GM12874 (cell line): ENCODE results near the gene MGST3.

Experiments used
- CTCF ChIP-seq: IDR thresholded peaks from 2 replicates; pipeline ENCODE4 v1.5.1; 2011; ENCODE audit warnings: low read depth, mild to moderate bottlenecking, control low read depth, low read length, moderate library complexity; ENCODE audit not compliant: insufficient read depth

MGST3 gene

DNA sequence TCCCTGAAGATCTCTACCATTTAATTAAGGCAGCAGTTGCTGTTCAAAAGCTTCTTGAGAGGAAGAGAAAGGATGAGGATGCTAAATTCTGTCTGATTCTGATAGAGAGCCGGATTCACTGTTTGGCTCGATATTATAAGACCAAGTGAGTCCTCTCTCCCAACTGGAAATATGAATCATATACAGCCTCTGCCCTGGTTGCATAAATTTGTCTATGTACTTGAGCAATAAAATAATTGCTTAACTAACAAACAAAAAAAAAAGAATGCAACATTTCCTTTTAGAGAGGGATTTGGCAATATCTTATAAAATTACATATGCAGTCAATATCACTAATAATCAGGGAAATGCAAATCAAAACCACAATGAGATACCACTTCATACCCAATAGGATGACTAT lies 40.5 kb downstream of the MGST3 start:
- TF ChIP-seq CTCF = no peak

DNA sequence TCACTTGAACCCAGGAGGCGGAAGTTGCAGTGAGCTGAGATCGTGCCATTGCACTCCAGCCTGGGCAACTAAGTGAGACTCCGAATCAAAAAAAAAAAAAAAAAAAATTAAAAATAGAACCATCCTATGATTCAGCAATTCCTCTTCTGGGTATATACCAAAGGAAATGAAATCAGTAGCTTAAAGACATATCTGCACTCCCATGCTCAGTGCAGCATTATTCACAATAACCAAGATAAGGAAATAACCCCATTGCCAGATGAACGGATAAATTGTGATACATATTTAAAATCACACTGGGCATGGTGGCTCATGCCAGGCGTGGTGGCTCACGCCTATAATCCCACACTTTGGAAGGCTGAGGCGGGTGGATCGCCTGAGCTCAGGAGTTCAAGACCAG lies 43.6 kb downstream of the MGST3 start:
- TF ChIP-seq CTCF = no peak

DNA sequence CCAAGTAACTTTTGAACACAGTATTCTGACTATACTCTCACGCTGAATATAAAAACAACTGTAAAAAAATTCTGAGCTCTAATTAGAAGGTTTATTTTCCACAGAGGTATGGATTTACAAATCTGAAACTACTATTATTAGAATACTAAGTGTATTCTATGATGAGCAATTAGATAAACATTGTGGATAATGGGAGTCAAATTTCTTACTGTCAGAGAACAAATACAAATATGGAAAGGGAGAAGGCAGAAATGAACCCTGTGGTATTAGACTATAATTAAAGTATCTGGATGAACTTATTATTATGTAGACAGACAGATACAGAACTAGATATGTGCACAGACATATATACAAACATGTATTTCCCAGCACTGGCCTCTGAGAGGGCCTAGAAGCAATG lies 44.8 kb downstream of the MGST3 start:
- TF ChIP-seq CTCF = no peak

DNA sequence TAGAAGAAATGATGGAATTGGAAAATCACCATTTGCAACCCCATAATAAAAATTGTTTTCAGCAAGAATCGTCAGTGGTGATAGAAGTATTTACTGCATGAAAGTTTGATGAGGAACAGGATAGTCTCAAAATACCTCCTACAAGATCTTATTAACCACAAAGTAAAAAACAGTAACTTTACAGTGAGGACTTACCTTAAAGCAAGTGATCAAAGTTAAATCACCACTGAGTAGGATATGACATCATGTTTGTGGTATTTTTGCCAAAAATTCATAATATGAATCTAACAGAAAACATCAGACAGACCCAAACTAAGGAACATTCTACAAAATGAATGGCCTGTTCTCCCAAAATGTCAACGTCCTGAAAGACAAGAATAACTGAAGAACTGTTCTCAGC lies 47.5 kb downstream of the MGST3 start:
- TF ChIP-seq CTCF = no peak

DNA sequence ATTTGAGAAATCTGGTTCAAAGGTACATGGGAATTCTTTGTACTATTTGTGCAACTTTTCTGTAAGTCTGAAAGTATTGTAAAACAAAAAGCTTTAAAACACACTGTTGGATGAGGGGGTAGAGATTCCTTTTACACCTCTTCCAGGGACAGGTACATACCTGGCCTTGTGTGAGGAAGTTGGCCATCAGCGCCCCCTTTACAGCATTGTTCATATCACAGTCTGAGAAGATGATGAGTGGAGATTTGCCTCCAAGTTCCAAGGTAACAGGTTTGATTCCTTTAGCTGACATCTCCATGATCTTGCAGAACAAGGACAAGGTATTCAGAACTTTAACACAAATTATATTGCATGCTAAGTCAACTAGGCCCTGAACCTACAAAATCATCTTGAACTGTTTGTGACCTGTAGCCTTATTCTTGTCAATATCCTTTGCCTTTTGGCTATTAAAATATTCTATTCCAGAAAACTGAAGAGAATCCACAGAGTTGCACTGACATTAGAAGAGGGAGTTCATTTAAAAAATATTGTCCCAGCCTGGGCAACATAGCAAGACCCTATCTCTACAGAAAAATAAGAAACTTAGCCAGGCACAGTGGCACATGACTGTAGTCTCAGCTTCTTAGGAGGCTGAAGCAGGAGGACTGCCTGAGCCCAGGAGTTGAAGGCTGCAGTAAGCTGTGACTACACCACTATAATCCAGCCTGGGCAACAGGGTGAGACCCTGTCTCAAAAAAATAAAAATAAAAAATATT lies 48.4 kb downstream of the MGST3 start:
- no peak for TF ChIP-seq CTCF

DNA sequence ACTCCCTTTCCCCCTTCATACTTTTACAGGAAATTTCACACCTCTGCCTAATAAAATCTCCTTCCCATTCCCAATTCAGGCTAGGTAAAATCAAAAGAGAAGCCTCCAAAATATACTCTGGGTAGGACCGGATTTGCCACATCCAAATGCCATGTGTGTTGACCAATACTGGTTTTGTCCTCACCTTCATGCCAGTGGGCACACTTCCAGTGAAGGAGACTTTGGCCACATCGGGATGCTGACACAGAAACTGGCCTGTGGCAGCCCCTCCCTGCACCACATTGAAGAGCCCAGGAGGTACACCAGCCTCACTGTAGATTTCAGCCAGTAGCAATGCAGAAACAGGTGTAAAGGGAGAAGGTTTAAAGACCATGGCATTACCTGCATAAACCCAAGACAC lies 49.3 kb downstream of the MGST3 start:
- TF ChIP-seq CTCF = no peak

DNA sequence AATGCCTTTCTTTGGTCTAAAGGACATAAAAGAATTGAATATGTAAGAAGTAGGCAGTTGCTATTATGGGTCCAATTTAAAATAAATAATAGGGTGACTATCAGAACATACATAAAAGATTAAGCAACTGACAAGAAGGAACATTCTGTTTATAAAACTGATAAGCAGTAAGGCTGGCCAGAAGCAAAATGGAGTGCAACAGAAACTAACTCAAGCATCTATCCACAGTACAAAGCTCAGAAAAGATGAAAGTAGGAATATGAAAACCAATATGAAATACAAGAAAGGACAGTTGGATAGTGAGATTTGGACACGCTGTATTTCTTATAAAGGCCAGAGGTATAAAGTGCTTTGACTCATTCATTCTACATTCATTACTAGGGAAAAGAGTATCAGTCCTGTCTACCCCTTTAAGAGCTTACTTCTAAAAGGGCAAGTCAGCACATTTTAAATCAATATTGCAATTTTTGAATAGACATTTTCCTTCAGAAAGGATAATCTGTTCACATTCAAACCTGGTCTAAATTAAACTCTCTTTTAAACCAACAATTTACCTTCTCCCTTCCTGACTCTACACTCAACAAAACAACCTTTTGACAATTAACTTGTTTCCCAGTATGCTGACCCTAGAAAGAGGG lies 52.9 kb downstream of the MGST3 start:
- no peak for TF ChIP-seq CTCF
